GM23248 (cell line): Measurements from ENCODE around the gene RAPGEF2.

Source experiments
- EZH2 ChIP-seq: fragments of 200-600 bp; sonication (generic); IDR thresholded peaks from 2 replicates; pipeline ENCODE4 v1.6.1; 2018; ENCODE audit warnings: antibody characterized with exemption, mild to moderate bottlenecking; ENCODE audit not compliant: insufficient read depth, poor library complexity, severe bottlenecking
- EZH2phosphoT487 ChIP-seq: fragments of 200-600 bp; sonication (generic); IDR thresholded peaks from 2 replicates; pipeline ENCODE4 v1.6.1; 2018; ENCODE audit warnings: antibody characterized with exemption, moderate library complexity, mild to moderate bottlenecking, low read depth; ENCODE audit not compliant: insufficient read depth

DNA sequence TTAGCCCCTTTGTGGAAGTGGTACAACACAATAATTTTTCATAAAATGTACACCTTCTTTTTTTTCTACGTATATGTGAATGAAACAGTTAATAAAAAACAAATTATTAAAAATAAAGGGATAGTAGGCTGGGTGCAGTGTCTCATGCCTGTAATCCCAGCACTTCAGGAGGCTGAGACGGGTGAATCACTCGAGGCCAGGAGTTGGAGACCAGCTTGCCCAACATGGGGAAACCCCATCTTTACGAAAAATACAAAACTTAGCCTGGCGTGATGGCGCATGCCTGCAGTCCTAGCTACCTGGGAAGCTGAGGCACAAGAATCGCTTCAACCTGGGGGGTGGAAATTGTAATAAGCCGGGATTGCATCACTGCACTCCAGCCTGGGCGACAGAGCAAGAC is 244.9 kb downstream of the RAPGEF2 start:
- TF ChIP-seq EZH2phosphoT487: no peak
- no peak for TF ChIP-seq EZH2
